A549 (cell line): ENCODE results near the gene ATG16L1. TPM values are rescaled to one million over a fixed set of nuclear protein-coding genes. Genes with fewer than 3 reads are reported as not detected.
"Not testable (repeated sequence)": the region's sequence is repeated elsewhere in the genome, so short reads cannot be mapped to it uniquely, and the experiment has no call there.

Experiments used
- ATAC-seq, 2 experiments: fragments of 200-7000 bp in 1 of 2; fragments of >200 bp in 1 of 2; cut with Nextera tagmentation in 1 of 2; cut with Tn5 transposase in 1 of 2; 3 replicates each; pipeline versions ENCODE4 v1.8.0 to v1.9.1; 2018 to 2020; ENCODE audit warnings: mild to moderate bottlenecking in 1 of 2, moderate library complexity in 1 of 2
- CTCF ChIA-PET: fragments of 300-600 bp; sonication (Branson Sonifier 250); formaldehyde crosslinking; extraction: SDS; loops from one replicate; lab custom pipeline; 2021; ENCODE audit warnings: antibody characterized with exemption, inconsistent platforms; lab: Yijun Ruan, JAX
- POLR2A ChIA-PET: fragments of 350-600 bp; formaldehyde crosslinking; extraction: SDS; loops from one replicate; lab custom pipeline; 2021; ENCODE audit warnings: antibody characterized with exemption, inconsistent platforms; lab: Yijun Ruan, JAX
- DNase-seq, 2 experiments: peaks; one replicate each; pipeline versions ENCODE4 v3.0.0 to v3.0.0-alpha.2; 2011 to 2016; ENCODE audit warnings: low read depth in 1 of 2, low spot score in 1 of 2
- FAIRE-seq: peaks from 2 replicates; lab custom pipeline; 2011; peaks lifted over from hg19 to GRCh38; lab: Jason Lieb, UNC
- H3K27ac ChIP-seq, 2 experiments: fragments of >200 bp; sonication (Bioruptor Twin); formaldehyde crosslinking; 3 replicates each; pipeline ENCODE4 v1.5.1; 2016 to 2017
- H3K4me1 ChIP-seq: fragments of >200 bp; sonication (Bioruptor Twin); formaldehyde crosslinking; 3 replicates; pipeline ENCODE4 v1.6.1; 2016
- H3K4me2 ChIP-seq: fragments of >200 bp; sonication (Bioruptor Twin); formaldehyde crosslinking; 3 replicates; pipeline ENCODE4 v1.6.1; 2016
- H3K4me3 ChIP-seq: fragments of >200 bp; sonication (Bioruptor Twin); formaldehyde crosslinking; 3 replicates; pipeline ENCODE4 v1.5.1; 2016
- H3K9me3 ChIP-seq: fragments of >200 bp; sonication (Bioruptor Twin); formaldehyde crosslinking; 3 replicates; pipeline ENCODE4 v1.6.1; 2016
- CBX8 ChIP-seq: fragments of 200-600 bp; sonication (generic); IDR thresholded peaks from 2 replicates; pipeline ENCODE4 v1.6.1; 2016
- CHD2 ChIP-seq: fragments of 150-350 bp; IDR thresholded peaks from 2 replicates; pipeline ENCODE4 v1.6.1; 2014; ENCODE audit warnings: low read length; ENCODE audit not compliant: partially characterized antibody
- CHD4 ChIP-seq: fragments of 200-600 bp; sonication (generic); IDR thresholded peaks from 2 replicates; pipeline ENCODE4 v1.6.1; 2016; ENCODE audit warnings: antibody characterized with exemption, mild to moderate bottlenecking, borderline replicate concordance
- ESRRA ChIP-seq: fragments of 150-350 bp; IDR thresholded peaks from 2 replicates; pipeline ENCODE4 v1.6.1; 2014; ENCODE audit warnings: mild to moderate bottlenecking, low read length, borderline replicate concordance
- FOSB ChIP-seq: fragments of 250-450 bp; sonication (Bioruptor Pico); IDR thresholded peaks from 2 replicates; pipeline ENCODE4 v1.5.0; 2020; ENCODE audit warnings: mild to moderate bottlenecking, moderate library complexity
- HDAC2 ChIP-seq: fragments of 200-600 bp; sonication (generic); IDR thresholded peaks from 2 replicates; pipeline ENCODE4 v1.6.1; 2016
- HEYL ChIP-seq: fragments of 250-450 bp; sonication (Bioruptor Pico); IDR thresholded peaks from 2 replicates; pipeline ENCODE4 v1.8.0; 2021; ENCODE audit warnings: mild to moderate bottlenecking, moderate library complexity
- HOXB13 ChIP-seq: fragments of 250-450 bp; sonication (Bioruptor Pico); IDR thresholded peaks from 2 replicates; pipeline ENCODE4 v1.5.0; 2020; ENCODE audit warnings: low read depth, mild to moderate bottlenecking, moderate library complexity
- JUN ChIP-seq, 2 experiments: fragments of >200 bp; sonication (Bioruptor Twin); formaldehyde crosslinking; IDR thresholded peaks; 2 replicates in 1 of 2; 3 replicates in 1 of 2; pipeline ENCODE4 v1.6.1; 2016 to 2017
- JUNB ChIP-seq: fragments of >200 bp; sonication (Bioruptor Twin); formaldehyde crosslinking; IDR thresholded peaks from 2 replicates; pipeline ENCODE4 v1.6.1; 2016
- KDM1A ChIP-seq: fragments of 200-600 bp; sonication (generic); IDR thresholded peaks from 2 replicates; pipeline ENCODE4 v1.6.1; 2016; ENCODE audit warnings: low read depth, mild to moderate bottlenecking
- KDM5A ChIP-seq: fragments of 200-600 bp; sonication (generic); IDR thresholded peaks from 2 replicates; pipeline ENCODE4 v1.6.1; 2016; ENCODE audit warnings: antibody characterized with exemption, mild to moderate bottlenecking
- MAFK ChIP-seq: fragments of 450-650 bp; IDR thresholded peaks from 2 replicates; pipeline ENCODE4 v1.6.1; 2014; ENCODE audit not compliant: partially characterized antibody
- MAZ ChIP-seq: fragments of 150-350 bp; IDR thresholded peaks from 2 replicates; pipeline ENCODE4 v1.6.1; 2014; ENCODE audit warnings: antibody characterized with exemption, low read depth, low read length, borderline replicate concordance
- MYC ChIP-seq: IDR thresholded peaks from 2 replicates; pipeline ENCODE4 v1.6.1; 2012; ENCODE audit warnings: mild to moderate bottlenecking, inconsistent platforms, low read length, improper control_type of control experiment, borderline replicate concordance
- NPAS2 ChIP-seq: fragments of 250-450 bp; sonication (Bioruptor Pico); IDR thresholded peaks from 2 replicates; pipeline ENCODE4 v1.8.0; 2022; ENCODE audit warnings: mild to moderate bottlenecking, moderate library complexity, borderline replicate concordance
- NR3C1 ChIP-seq: fragments of >200 bp; sonication (Bioruptor Twin); formaldehyde crosslinking; IDR thresholded peaks from 3 replicates; pipeline ENCODE4 v1.6.1; 2017
- PHF8 ChIP-seq: fragments of 200-600 bp; sonication (generic); IDR thresholded peaks from 2 replicates; pipeline ENCODE4 v1.6.1; 2016; ENCODE audit warnings: low read depth, mild to moderate bottlenecking, antibody characterized with exemption, moderate library complexity, borderline replicate concordance
- POLR2A ChIP-seq: IDR thresholded peaks from 2 replicates; pipeline ENCODE4 v1.6.1; 2012; ENCODE audit warnings: mild to moderate bottlenecking, low read length
- POLR2AphosphoS2 ChIP-seq: conservative IDR thresholded peaks from 2 replicates; pipeline ENCODE4 v1.6.1; 2012; ENCODE audit warnings: low read length, improper control_type of control experiment, inconsistent platforms
- RARB ChIP-seq: fragments of 250-450 bp; sonication (Bioruptor Pico); IDR thresholded peaks from 2 replicates; pipeline ENCODE4 v1.8.0; 2021; ENCODE audit warnings: mild to moderate bottlenecking, moderate library complexity
- RCOR1 ChIP-seq: fragments of 150-350 bp; IDR thresholded peaks from 2 replicates; pipeline ENCODE4 v1.6.1; 2014; ENCODE audit warnings: antibody characterized with exemption, low read length, low read depth
- TFCP2L1 ChIP-seq: fragments of 250-450 bp; sonication (Bioruptor Pico); IDR thresholded peaks from 2 replicates; pipeline ENCODE4 v1.5.0; 2021; ENCODE audit warnings: mild to moderate bottlenecking
- ZFP36 ChIP-seq: fragments of 450-650 bp; IDR thresholded peaks from 2 replicates; pipeline ENCODE4 v1.6.1; 2014; ENCODE audit warnings: borderline replicate concordance; ENCODE audit not compliant: partially characterized antibody
- ZNF302 ChIP-seq: fragments of 250-450 bp; sonication (Bioruptor Pico); IDR thresholded peaks from 2 replicates; pipeline ENCODE4 v1.9.0; 2021; ENCODE audit warnings: inconsistent platforms, mild to moderate bottlenecking, moderate library complexity
- WGBS: methylation state at CpG from one replicate; pipeline ENCODE4 v1.1.6; 2017; ENCODE audit errors: missing lambda C conversion rate; 5-methylcytosine and 5-hydroxymethylcytosine counted together
- polyA plus RNA-seq, 4 experiments: library from polyadenylated mRNA; depleted of rRNA in 3 of 4; stranded (reverse); fragments of >200 nt; fragmentation: RNase III in 1 of 4; extraction: RNeasy Plus Mini Kit Qiagen cat#74134 plus additional on column Dnase treatment in 1 of 4; gene quantifications; 2 replicates in 3 of 4; 3 replicates in 1 of 4; pipeline ENCODE4 v1.2.3, GENCODE V29; 2011 to 2017
- TF ChIP-seq, protein P1 (sequence below): fragments of 250-450 bp; sonication (Bioruptor Pico); IDR thresholded peaks from 2 replicates; pipeline ENCODE4 v1.5.0; 2020; ENCODE audit warnings: low read depth, mild to moderate bottlenecking, moderate library complexity
- TF ChIP-seq, protein P2 (sequence below): fragments of 450-650 bp; IDR thresholded peaks from 2 replicates; pipeline ENCODE4 v1.6.1; 2014; ENCODE audit warnings: antibody characterized with exemption
- TF ChIP-seq, protein P3 (sequence below): fragments of 150-350 bp; IDR thresholded peaks from 2 replicates; pipeline ENCODE4 v1.6.1; 2014; ENCODE audit warnings: low read depth, mild to moderate bottlenecking, low read length
- TF ChIP-seq, protein P4 (sequence below): IDR thresholded peaks from 2 replicates; pipeline ENCODE4 v1.6.1; 2012; ENCODE audit warnings: low read depth, borderline replicate concordance

ATG16L1 gene
- polyA plus RNA-seq, 2 of the 4 experiments (the other 2 are of a cell fraction), result 45.1 to 70.9 TPM

DNA sequence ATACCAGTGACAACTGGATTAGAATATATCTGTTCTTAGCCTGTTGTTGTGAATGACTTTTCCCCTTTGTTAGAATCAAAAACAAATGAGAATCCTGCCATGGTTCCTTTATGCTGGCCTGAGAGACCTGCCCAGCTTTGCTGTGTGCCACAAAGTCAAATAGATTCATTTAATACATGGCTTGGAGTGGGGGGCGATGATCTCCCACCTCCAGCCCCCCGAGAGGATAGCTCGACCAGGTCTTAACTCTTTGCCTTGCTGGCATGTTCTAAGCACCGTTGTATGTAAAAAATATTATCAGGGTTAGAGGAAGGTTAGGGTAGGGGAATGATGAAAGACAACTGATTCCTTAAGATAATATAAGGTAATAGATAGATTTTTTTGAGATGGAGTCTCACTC lies 80.7 kb downstream of the ATG16L1 start:
- WGBS, result 51% methylated on average over 4 of the region's 4 CpGs
- POLR2A ChIA-PET, result no interaction called here
- no peak overlapping the region for H3K4me3 ChIP-seq
- no peak overlapping the region for H3K27ac ChIP-seq
- no peak for TF ChIP-seq HEYL (CRISPR knock-in tag)
- no peak for TF ChIP-seq MYC
- TF ChIP-seq, protein P1, sequence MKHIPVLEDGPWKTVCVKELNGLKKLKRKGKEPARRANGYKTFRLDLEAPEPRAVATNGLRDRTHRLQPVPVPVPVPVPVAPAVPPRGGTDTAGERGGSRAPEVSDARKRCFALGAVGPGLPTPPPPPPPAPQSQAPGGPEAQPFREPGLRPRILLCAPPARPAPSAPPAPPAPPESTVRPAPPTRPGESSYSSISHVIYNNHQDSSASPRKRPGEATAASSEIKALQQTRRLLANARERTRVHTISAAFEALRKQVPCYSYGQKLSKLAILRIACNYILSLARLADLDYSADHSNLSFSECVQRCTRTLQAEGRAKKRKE (CRISPR knock-in tag), result no peak
- TF ChIP-seq, all 56 proteins: peak for 0
- no peaks in the 10 kb centered on the region for H3K4me1 ChIP-seq
- H3K9me3 ChIP-seq, result no peaks in the 10 kb centered on the region
- no peak for ATAC-seq
- H3K4me2 ChIP-seq, result no peak overlapping the region
- FAIRE-seq, result no peak
- DNase-seq, result no peak
- CTCF ChIA-PET, result interaction anchor here (1.3 to 1.4 kb wide), 2 partner anchors 9 to 11 kb away, joined by 3 to 4 read pairs; no protein-coding TSS in a partner anchor

DNA sequence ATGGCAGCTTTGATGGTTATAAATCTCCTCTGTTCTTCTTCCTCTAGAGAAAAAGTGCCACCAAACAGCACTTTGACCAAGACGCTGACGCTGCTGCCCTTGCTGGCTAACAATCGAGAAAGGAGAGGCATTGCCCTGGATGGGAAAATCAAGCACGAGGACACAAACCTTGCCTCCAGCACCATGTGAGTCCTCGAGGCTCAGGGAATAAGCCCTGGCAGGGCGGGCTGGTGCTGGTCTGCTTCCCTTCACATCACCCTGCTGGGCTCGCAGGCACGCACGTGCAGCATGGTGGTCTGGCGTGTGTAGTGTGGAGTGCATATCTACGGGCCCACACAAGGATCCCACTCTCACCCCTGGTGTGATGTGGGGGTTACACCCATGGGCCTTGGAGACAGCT lies 83.4 kb downstream of the ATG16L1 start:
- Histone ChIP-seq H3K4me3 (no peak overlapping the region), H3K27ac (no peak overlapping the region), H3K4me1 (0 out of 3 replicates have a peak, but pooled peaks cover 3% of the 10 kb centered on the region), H3K4me2 (no peak overlapping the region), H3K9me3 (no peaks in the 10 kb centered on the region)
- TF ChIP-seq CHD2 (no peak), NR3C1 (no peak), ZNF302 (CRISPR knock-in tag) (no peak), PHF8 (no peak), FOSB (CRISPR knock-in tag) (no peak), MAFK (no peak), NPAS2 (CRISPR knock-in tag) (no peak), HDAC2 (no peak), JUNB (no peak), TFCP2L1 (CRISPR knock-in tag) (no peak), POLR2AphosphoS2 (no peak), JUN (IDR thresholded peaks at IDR 0.05) (no peak), POLR2A (no peak), CHD4 (no peak), KDM5A (no peak)
- TF ChIP-seq, protein P1 (CRISPR knock-in tag), result no peak
- CTCF ChIA-PET, result no interaction called here
- 88% methylated on average over 11 of the region's 11 CpGs for WGBS
- ATAC-seq (no peak), FAIRE-seq (no peak), DNase-seq (no peak)
- POLR2A ChIA-PET, result no interaction called here

DNA sequence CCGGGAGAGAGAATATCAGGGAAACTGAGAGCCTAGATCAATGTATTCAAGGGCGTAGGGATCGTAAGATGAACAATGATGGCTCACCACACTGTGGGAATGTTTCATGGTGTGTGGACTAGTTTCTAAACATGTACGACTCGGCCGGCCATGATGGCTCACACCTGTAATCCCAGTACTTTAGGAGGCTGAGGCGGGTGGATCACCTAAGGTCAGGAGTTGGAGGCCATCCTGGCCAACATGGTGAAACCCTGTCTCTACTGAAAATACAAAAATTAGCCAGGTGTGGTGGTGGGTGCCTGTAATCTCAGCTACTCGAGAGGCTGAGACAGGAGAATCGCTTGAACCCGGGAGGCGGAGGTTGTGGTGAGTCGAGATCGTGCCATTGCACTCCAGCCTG lies 84.6 kb downstream of the ATG16L1 start:
- DNase-seq, POLR2A ChIA-PET, H3K4me1 ChIP-seq, H3K4me2 ChIP-seq, ATAC-seq, H3K4me3 ChIP-seq, FAIRE-seq, H3K27ac ChIP-seq, H3K9me3 ChIP-seq: not testable (repeated sequence)
- 88% methylated on average over 13 of the region's 13 CpGs for WGBS
- CTCF ChIA-PET, result interaction anchor here (1.7 kb wide), 1 partner anchor 15 kb away, joined by 5 read pairs; no protein-coding TSS in a partner anchor

DNA sequence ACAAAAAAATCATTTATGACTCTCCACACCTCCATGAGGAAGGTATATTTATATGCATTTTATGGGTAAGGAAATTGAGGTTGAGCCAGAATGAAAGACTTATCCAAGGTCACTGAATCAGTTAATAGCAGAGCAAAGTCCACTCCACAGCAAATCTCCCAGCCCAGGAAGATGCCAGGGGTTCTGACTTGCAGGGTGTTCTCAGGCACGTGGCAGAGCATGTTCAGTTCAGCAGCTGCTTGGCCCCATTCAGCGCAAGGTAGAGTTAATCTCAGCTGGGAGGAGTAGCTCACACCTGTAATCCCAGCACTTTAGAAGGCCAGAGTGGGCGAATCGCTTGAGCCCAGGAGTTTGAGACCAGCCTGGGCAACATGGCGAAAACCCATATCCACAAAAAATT lies 85.1 kb downstream of the ATG16L1 start:
- 75% methylated on average over 5 of the region's 5 CpGs for WGBS
- Histone ChIP-seq H3K4me2 (no peak overlapping the region), H3K9me3 (peaks cover 5% of the 10 kb centered on the region; the same call in 1 of the 3 replicates), H3K4me3 (no peak overlapping the region), H3K4me1 (0 out of 3 replicates have a peak, but pooled peaks cover 3% of the 10 kb centered on the region), H3K27ac (no peak overlapping the region)
- FAIRE-seq (no peak), DNase-seq (no peak), ATAC-seq (no peak)
- ChIA-PET POLR2A (interaction anchor here (0.6 kb wide), 1 partner anchor 705 kb away, joined by 5 read pairs; no protein-coding TSS in a partner anchor), CTCF (interaction anchor here (1.7 kb wide), 1 partner anchor 15 kb away, joined by 5 read pairs; no protein-coding TSS in a partner anchor)
- TF ChIP-seq KDM1A (no peak), KDM5A (no peak), ZFP36 (no peak), HOXB13 (no peak), CBX8 (no peak), MAZ (no peak), RCOR1 (no peak), ESRRA (no peak), RARB (CRISPR knock-in tag) (no peak)
- TF ChIP-seq, protein P2, sequence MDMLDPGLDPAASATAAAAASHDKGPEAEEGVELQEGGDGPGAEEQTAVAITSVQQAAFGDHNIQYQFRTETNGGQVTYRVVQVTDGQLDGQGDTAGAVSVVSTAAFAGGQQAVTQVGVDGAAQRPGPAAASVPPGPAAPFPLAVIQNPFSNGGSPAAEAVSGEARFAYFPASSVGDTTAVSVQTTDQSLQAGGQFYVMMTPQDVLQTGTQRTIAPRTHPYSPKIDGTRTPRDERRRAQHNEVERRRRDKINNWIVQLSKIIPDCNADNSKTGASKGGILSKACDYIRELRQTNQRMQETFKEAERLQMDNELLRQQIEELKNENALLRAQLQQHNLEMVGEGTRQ, result no peak
- TF ChIP-seq, protein P3, sequence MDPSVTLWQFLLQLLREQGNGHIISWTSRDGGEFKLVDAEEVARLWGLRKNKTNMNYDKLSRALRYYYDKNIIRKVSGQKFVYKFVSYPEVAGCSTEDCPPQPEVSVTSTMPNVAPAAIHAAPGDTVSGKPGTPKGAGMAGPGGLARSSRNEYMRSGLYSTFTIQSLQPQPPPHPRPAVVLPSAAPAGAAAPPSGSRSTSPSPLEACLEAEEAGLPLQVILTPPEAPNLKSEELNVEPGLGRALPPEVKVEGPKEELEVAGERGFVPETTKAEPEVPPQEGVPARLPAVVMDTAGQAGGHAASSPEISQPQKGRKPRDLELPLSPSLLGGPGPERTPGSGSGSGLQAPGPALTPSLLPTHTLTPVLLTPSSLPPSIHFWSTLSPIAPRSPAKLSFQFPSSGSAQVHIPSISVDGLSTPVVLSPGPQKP, result no peak
- TF ChIP-seq, protein P4, sequence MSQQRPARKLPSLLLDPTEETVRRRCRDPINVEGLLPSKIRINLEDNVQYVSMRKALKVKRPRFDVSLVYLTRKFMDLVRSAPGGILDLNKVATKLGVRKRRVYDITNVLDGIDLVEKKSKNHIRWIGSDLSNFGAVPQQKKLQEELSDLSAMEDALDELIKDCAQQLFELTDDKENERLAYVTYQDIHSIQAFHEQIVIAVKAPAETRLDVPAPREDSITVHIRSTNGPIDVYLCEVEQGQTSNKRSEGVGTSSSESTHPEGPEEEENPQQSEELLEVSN, result no peak
